Ishikawa (cell line): ENCODE measurements around the gene CFAP61.

Experiments used
- CEBPB ChIP-seq: IDR thresholded peaks from 2 replicates; pipeline ENCODE4 v1.6.1; 2012
- CREB1 ChIP-seq: IDR thresholded peaks from 2 replicates; pipeline ENCODE4 v1.6.1; 2012; ENCODE audit warnings: low read depth
- EGR1 ChIP-seq: IDR thresholded peaks from 2 replicates; pipeline ENCODE4 v1.6.1; 2012
- EP300 ChIP-seq: IDR thresholded peaks from 2 replicates; pipeline ENCODE4 v1.6.1; 2012; ENCODE audit warnings: borderline replicate concordance
- FOXM1 ChIP-seq: IDR thresholded peaks from 2 replicates; pipeline ENCODE4 v1.6.1; 2012; ENCODE audit warnings: low read depth, borderline replicate concordance
- MAX ChIP-seq: IDR thresholded peaks from 2 replicates; pipeline ENCODE4 v1.6.1; 2012
- NFIC ChIP-seq: IDR thresholded peaks from 2 replicates; pipeline ENCODE4 v1.6.1; 2012
- RAD21 ChIP-seq: IDR thresholded peaks from 2 replicates; pipeline ENCODE4 v1.6.1; 2012; ENCODE audit warnings: low read depth
- TAF1 ChIP-seq: IDR thresholded peaks from 2 replicates; pipeline ENCODE4 v1.6.1; 2012; ENCODE audit warnings: low read depth, mild to moderate bottlenecking
- TCF12 ChIP-seq: IDR thresholded peaks from 2 replicates; pipeline ENCODE4 v1.6.1; 2012; ENCODE audit warnings: low read depth
- TEAD4 ChIP-seq: IDR thresholded peaks from 2 replicates; pipeline ENCODE4 v1.6.1; 2012
- YY1 ChIP-seq: IDR thresholded peaks from 2 replicates; pipeline ENCODE4 v1.6.1; 2012; ENCODE audit warnings: low read depth
- ZBTB7A ChIP-seq: IDR thresholded peaks from 2 replicates; pipeline ENCODE4 v1.6.1; 2012; ENCODE audit warnings: low read depth
- TF ChIP-seq, protein P1 (sequence below): IDR thresholded peaks from 2 replicates; pipeline ENCODE4 v1.6.1; 2012; ENCODE audit warnings: low read depth, mild to moderate bottlenecking
- TF ChIP-seq, protein P2 (sequence below): IDR thresholded peaks from 2 replicates; pipeline ENCODE4 v1.6.1; 2012

Gene CFAP61

GRCh38 chr20:20255099-20255498 lies 202.8 kb downstream of the CFAP61 start:
- TF ChIP-seq RAD21 (no peak), NFIC (no peak), TCF12 (no peak), EGR1 (no peak), YY1 (no peak), CREB1 (no peak)
- TF ChIP-seq, protein P1, sequence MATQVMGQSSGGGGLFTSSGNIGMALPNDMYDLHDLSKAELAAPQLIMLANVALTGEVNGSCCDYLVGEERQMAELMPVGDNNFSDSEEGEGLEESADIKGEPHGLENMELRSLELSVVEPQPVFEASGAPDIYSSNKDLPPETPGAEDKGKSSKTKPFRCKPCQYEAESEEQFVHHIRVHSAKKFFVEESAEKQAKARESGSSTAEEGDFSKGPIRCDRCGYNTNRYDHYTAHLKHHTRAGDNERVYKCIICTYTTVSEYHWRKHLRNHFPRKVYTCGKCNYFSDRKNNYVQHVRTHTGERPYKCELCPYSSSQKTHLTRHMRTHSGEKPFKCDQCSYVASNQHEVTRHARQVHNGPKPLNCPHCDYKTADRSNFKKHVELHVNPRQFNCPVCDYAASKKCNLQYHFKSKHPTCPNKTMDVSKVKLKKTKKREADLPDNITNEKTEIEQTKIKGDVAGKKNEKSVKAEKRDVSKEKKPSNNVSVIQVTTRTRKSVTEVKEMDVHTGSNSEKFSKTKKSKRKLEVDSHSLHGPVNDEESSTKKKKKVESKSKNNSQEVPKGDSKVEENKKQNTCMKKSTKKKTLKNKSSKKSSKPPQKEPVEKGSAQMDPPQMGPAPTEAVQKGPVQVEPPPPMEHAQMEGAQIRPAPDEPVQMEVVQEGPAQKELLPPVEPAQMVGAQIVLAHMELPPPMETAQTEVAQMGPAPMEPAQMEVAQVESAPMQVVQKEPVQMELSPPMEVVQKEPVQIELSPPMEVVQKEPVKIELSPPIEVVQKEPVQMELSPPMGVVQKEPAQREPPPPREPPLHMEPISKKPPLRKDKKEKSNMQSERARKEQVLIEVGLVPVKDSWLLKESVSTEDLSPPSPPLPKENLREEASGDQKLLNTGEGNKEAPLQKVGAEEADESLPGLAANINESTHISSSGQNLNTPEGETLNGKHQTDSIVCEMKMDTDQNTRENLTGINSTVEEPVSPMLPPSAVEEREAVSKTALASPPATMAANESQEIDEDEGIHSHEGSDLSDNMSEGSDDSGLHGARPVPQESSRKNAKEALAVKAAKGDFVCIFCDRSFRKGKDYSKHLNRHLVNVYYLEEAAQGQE: no peak
- TF ChIP-seq, protein P2, sequence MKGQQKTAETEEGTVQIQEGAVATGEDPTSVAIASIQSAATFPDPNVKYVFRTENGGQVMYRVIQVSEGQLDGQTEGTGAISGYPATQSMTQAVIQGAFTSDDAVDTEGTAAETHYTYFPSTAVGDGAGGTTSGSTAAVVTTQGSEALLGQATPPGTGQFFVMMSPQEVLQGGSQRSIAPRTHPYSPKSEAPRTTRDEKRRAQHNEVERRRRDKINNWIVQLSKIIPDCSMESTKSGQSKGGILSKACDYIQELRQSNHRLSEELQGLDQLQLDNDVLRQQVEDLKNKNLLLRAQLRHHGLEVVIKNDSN: no peak

DNA sequence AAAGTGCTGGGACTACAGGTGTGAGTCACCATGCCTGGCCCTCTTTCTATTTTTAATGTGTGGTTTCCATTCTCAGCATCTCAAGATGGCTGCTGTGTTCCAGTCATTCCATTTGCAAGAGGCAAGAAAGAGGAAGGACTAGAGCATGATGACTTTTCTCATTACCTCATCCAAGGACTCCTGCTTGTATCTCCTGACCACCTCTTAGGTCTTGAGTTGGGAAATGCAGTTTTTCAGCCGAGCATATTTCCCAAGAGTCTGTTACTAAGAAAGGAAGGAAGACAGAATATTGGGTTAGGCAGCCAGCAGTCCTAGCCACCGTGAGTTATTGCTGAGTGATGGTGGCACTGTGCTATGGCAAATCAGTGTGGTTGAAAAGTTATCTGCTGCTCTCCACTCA lies 207.2 kb downstream of the CFAP61 start:
- TF ChIP-seq TCF12: no peak

DNA sequence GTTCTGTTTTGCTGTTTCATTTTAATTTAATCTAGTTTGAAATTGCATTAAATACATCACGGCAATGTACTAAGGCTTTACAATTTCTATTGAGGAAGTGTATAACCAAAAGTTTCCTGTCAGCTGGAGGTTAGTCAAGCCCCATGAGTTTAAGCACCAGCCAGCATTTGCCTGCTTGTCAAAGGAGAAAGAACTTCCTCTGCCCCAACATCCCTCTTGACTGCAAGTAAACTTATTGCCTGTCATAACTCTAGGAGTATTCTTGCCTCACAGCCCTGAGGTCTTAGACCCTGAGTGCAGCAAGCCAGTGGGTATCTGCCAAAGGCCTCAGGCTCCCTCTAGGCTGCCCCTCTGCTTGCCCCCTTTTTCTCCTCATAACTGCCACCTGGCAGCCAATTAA lies 208.8 kb downstream of the CFAP61 start:
- TF ChIP-seq, protein P1: no peak
- TF ChIP-seq ZBTB7A (no peak), TCF12 (no peak), MAX (no peak), FOXM1 (no peak), YY1 (no peak), CREB1 (no peak), CEBPB (no peak), TAF1 (no peak), EP300 (no peak)
- TF ChIP-seq, protein P2: no peak

DNA sequence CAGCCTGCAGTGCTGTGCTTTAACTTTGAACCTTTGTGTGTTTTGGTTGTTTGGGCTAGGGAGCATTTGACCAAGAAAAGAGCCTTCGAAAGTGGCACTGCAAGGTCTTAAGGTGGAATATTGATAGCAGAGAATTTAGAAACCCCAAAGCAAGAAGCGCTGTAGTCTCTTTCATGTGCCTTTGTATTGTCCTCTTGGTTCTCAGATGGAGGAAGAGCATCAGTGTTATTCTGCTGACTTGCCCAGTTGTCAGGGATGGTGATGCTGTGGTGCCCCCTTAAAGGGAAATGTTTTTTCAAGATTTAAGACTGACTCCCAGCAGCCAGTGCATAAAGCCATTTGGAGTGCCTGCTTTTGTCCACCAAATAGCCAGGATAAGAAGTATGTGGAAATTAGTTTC lies 212.9 kb downstream of the CFAP61 start:
- TF ChIP-seq, protein P2: no peak
- TF ChIP-seq YY1 (no peak), TCF12 (no peak), MAX (no peak), CREB1 (no peak), TEAD4 (no peak), RAD21 (no peak), EGR1 (no peak), NFIC (no peak), TAF1 (no peak), CEBPB (no peak)
- TF ChIP-seq, protein P1: no peak

GRCh38 chr20:20266552-20266951 lies 214.2 kb downstream of the CFAP61 start:
- TF ChIP-seq CREB1 (no peak), EP300 (no peak), ZBTB7A (no peak), YY1 (no peak), TCF12 (no peak), CEBPB (no peak), NFIC (no peak), TEAD4 (no peak), EGR1 (no peak), MAX (no peak), TAF1 (no peak), RAD21 (no peak)
- TF ChIP-seq, protein P1: no peak
